GM19452 (cell line): Measurements from ENCODE around the gene TRPV3.
"Not testable (repeated sequence)": the region's sequence is repeated elsewhere in the genome, so short reads cannot be mapped to it uniquely, and the experiment has no call there.

Experiments used
- ATAC-seq: cut with Tn5 transposase; IDR thresholded peaks from one replicate; pipeline ENCODE4 v1.9.1; 2021; ENCODE audit not compliant: unreplicated experiment

Gene TRPV3

DNA sequence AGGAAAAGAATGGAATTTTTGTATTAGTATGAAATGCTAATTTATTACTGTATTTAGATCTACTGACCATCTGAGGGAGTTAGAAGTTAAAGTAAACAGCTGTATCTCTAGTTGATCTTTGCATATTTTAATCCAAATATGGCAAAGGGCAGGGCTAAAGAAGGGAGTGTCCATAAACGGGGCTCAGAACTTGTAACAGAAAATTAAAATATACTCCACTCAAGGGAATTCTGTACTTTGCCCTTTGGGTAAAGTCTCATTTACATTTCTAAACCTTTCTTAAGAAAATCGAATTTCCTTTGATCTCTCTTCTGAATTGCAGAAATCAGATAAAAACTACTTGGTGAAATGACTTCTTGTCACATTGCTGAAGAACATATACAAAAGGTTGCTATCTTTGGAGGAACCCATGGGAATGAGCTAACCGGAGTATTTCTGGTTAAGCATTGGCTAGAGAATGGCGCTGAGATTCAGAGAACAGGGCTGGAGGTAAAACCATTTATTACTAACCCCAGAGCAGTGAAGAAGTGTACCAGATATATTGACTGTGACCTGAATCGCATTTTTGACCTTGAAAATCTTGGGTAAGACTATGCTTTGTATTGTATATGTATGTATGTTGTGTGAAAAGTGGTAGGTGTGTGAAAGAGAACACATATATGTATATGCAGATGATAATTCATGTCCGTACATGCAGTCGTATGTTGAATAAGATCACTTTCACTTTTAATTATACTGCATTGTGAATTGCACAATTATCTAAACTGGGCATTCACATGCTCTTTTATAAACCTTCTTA lies 81.6 kb downstream of the TRPV3 start, which contains the start of gene ASPA:
Gene ASPA (plus strand): TSS at position 186 of the 799 bp plus-strand sequence. CDS start 163 bp downstream, at position 349.
- ATAC-seq: no peak

DNA sequence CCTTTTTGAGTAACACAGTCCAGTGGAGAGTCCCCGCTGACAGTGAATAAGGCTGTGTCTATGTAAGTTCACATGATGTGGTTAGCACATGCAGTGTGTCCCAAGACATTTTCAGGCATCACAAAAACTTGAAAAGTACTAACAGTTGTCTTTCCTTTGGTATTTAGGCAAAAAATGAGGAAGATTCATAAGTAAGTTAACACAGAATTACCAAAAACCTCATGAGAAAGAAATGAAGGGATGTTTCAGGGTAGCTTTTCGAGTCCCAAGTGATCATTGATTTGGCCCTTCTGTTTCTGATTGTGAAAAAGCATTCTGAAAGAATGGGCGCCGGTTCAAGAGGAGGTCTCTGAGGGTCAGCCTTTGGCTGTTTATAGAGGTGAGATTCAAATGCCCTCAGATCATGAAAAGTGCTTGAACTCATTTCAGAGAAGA lies 82.3 kb downstream of the TRPV3 start:
- ATAC-seq: no peak

DNA sequence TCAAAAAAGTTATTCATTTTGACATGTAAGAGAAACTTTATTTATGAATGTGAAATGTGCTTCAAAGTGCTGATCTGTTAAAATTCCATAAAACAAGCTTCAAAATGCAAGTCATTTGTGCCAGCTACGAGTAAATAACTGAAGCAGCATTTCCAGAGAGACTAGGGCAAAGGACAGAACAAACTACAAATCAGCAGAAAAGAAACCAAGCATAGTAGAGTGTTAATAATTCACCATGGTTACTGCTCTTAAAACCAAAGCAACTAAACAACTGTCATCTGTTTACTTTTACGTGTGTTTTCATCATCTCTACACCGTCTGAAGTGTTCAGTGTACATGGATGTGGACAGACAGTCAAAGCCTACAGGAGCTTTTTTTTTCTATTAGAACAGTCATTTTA lies 83.4 kb downstream of the TRPV3 start:
- ATAC-seq: no peak

DNA sequence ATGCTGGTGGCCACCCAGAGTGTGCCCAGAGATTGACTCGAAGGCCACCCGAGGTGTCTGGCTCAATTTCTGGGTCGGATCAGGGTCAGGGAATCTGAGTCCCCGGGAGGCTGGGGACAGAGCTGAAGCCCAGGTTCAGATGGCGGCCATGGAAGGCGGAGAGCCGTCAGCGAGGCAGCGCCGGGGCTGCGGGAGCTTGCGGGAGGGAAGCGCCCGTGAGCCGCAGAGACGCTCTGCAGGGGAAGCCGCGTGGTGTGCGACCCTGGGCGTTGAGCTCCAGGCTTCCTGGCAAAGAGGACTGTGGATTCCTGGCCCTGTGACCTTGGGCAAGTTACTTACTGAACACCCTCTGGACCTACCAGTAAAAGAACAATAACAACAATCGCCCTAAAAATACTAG lies 85.5 kb downstream of the TRPV3 start:
- ATAC-seq: no peak

DNA sequence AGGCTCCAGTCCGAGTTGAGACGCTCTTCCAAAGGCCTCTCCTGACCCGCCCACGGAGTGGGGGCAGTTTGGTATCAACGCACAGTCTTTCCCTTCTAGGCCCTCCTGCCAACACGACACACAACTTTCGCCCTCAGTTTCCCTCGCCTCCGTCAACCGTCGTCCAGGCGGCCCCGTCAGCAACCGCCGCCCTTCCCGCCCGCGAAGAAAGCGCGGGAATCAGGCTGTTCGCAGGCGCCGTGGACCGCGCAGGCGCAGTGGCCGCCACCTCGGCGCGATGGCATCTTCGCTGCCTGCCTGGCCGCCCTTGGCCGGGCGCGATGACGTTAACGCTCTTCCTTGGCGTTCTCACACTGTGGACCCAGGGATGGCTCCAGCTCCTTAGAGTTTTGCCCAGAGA lies 86.0 kb downstream of the TRPV3 start, which contains the start of gene SPATA22:
Gene SPATA22 (minus strand): TSS at position 221 of the 400 bp plus-strand sequence. CDS start 2,494 bp downstream, outside the sequence.
- ATAC-seq: no peak

DNA sequence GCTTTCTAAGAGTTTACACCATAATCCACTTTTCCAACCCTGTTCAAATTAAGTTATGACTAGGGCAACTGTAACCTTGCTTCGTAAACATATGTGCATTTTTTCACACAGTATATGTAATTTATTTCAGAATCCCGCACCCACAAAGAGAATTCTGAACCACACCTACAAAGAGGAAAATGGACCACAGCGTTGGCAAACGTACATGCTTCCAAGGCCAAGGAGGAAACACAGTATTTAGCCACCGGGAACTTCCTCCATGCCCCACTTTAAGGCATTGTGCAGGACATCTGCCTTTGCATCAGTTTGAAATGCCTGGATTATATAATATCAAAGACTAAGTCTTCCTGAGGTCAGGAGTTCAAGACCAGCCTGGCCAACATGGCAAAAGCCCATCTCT lies 88.1 kb downstream of the TRPV3 start:
- no peak for ATAC-seq

DNA sequence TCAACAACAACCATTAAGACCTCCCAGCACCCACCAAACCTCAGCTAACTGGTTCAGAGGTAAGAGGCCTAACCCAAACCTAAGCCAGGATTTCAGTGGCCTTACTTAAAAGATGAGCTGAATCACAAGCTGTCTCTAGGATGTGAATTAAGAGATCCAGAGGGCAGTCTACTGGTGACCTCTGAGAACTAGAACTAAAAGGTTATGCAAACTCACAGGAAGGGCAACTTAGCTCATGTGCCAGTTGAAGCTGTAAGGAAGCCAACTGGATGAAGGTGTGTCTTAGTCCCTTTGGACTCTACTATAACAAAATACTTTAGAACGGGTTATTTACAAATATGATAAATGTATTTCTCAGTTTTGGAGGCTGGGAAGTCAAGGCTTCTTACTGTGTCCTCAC lies 91.3 kb downstream of the TRPV3 start:
- not testable (repeated sequence) for ATAC-seq
